Stimulated activated CD8-positive, alpha-beta memory T cell treated with anti-CD3 and anti-CD28 coated beads, Interleukin-7, amount 100 ng/mL, for 48 hours (primary cell): Measurements from ENCODE around the gene GAGE1.
A peak's percentile ranks its signal among the peaks of the same experiment; 100 is the strongest.
"Not testable (repeated sequence)": the region's sequence is repeated elsewhere in the genome, so short reads cannot be mapped to it uniquely, and the experiment has no call there.

Experiments used
- DNase-seq, 2 donors: peaks; one replicate each; pipeline ENCODE4 v3.0.0-alpha.2; 2020; ENCODE audit warnings: low read depth in 1 of 2; ENCODE audit errors: extremely low read depth in 1 of 2

The GAGE1 gene, protein sequence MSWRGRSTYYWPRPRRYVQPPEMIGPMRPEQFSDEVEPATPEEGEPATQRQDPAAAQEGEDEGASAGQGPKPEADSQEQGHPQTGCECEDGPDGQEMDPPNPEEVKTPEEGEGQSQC

DNA sequence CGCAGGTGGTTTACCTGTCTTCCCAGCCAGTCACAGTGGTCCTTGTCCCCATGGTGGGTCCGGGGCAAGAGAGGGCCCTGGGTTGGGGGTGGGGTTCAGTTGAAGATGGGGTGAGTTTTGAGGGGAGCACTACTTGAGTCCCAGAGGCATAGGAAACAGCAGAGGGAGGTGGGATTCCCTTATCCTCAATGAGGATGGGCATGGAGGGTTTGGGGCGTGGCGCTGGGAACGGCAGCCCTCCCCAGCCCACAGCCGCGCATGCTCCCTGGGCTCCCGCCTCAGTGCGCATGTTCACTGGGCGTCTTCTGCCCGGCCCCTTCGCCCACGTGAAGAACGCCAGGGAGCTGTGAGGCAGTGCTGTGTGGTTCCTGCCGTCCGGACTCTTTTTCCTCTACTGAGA is at the start of gene GAGE1:
TSS of gene GAGE1 (plus strand) at position 301 of the 400 bp plus-strand sequence. CDS start 1,155 bp downstream, outside the sequence.
- DNase-seq, result not testable (repeated sequence)

DNA sequence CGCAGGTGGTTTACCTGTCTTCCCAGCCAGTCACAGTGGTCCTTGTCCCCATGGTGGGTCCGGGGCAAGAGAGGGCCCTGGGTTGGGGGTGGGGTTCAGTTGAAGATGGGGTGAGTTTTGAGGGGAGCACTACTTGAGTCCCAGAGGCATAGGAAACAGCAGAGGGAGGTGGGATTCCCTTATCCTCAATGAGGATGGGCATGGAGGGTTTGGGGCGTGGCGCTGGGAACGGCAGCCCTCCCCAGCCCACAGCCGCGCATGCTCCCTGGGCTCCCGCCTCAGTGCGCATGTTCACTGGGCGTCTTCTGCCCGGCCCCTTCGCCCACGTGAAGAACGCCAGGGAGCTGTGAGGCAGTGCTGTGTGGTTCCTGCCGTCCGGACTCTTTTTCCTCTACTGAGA is 47.8 kb upstream of the GAGE1 start, which contains the start of gene GAGE12E:
TSS of gene GAGE12E (plus strand) at position 301 of the 400 bp plus-strand sequence. CDS start 1,155 bp downstream, outside the sequence.
- DNase-seq, result not testable (repeated sequence)

DNA sequence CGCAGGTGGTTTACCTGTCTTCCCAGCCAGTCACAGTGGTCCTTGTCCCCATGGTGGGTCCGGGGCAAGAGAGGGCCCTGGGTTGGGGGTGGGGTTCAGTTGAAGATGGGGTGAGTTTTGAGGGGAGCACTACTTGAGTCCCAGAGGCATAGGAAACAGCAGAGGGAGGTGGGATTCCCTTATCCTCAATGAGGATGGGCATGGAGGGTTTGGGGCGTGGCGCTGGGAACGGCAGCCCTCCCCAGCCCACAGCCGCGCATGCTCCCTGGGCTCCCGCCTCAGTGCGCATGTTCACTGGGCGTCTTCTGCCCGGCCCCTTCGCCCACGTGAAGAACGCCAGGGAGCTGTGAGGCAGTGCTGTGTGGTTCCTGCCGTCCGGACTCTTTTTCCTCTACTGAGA is 38.3 kb upstream of the GAGE1 start, which contains the start of gene GAGE12F:
TSS of gene GAGE12F (plus strand) at position 301 of the 400 bp plus-strand sequence. CDS start 1,155 bp downstream, outside the sequence.
- DNase-seq, result not testable (repeated sequence)

DNA sequence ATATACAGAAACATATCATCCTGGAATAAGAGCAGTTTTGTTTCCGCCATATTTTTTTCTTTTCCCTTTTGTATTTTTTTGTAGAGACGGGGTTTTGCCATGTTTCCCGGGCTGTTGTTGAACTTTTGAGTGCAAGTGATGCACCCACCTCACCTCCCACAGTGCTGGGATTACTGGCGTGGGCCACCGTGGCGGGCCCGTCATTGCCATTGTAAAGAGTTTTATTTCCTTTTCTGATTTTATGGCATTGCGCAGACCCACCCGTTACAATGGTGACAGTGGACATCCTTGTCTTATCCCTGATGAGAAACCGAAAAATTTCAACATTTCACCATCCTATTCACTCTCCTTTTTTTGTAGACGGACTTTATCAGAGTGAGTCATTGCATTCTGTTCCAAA is 30.1 kb upstream of the GAGE1 start:
- not testable (repeated sequence) for DNase-seq

DNA sequence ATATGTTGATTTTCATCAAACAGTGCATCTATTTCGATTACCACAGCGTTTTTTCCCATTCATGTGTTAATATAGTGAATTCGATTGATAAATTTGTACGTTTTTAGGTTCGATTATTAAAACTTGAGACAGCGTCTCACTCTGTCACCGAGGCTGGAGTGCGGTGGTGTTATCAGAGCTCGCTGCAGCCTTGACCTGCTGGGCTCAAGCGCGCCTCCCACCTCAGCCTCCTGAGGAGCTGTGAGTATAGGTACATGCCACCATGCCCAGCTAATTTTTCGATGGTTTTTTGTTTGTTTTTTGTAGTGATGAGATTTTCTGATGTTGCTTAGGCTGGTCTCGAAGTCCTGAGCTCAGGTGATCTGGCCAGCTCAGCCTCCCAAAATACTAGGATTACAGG is 29.7 kb upstream of the GAGE1 start:
- DNase-seq, result not testable (repeated sequence)

DNA sequence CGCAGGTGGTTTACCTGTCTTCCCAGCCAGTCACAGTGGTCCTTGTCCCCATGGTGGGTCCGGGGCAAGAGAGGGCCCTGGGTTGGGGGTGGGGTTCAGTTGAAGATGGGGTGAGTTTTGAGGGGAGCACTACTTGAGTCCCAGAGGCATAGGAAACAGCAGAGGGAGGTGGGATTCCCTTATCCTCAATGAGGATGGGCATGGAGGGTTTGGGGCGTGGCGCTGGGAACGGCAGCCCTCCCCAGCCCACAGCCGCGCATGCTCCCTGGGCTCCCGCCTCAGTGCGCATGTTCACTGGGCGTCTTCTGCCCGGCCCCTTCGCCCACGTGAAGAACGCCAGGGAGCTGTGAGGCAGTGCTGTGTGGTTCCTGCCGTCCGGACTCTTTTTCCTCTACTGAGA is 28.7 kb upstream of the GAGE1 start, which contains the start of gene GAGE12G:
TSS of gene GAGE12G (plus strand) at position 301 of the 400 bp plus-strand sequence. CDS start 1,155 bp downstream, outside the sequence.
- not testable (repeated sequence) for DNase-seq

DNA sequence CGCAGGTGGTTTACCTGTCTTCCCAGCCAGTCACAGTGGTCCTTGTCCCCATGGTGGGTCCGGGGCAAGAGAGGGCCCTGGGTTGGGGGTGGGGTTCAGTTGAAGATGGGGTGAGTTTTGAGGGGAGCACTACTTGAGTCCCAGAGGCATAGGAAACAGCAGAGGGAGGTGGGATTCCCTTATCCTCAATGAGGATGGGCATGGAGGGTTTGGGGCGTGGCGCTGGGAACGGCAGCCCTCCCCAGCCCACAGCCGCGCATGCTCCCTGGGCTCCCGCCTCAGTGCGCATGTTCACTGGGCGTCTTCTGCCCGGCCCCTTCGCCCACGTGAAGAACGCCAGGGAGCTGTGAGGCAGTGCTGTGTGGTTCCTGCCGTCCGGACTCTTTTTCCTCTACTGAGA is 19.2 kb upstream of the GAGE1 start, which contains the start of gene GAGE12H:
TSS of gene GAGE12H (plus strand) at position 301 of the 400 bp plus-strand sequence. CDS start 1,155 bp downstream, outside the sequence.
- DNase-seq, result not testable (repeated sequence)

DNA sequence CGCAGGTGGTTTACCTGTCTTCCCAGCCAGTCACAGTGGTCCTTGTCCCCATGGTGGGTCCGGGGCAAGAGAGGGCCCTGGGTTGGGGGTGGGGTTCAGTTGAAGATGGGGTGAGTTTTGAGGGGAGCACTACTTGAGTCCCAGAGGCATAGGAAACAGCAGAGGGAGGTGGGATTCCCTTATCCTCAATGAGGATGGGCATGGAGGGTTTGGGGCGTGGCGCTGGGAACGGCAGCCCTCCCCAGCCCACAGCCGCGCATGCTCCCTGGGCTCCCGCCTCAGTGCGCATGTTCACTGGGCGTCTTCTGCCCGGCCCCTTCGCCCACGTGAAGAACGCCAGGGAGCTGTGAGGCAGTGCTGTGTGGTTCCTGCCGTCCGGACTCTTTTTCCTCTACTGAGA is 9.6 kb upstream of the GAGE1 start, which contains the start of gene GAGE2A:
TSS of gene GAGE2A (plus strand) at position 301 of the 400 bp plus-strand sequence. CDS start 1,155 bp downstream, outside the sequence.
- not testable (repeated sequence) for DNase-seq

DNA sequence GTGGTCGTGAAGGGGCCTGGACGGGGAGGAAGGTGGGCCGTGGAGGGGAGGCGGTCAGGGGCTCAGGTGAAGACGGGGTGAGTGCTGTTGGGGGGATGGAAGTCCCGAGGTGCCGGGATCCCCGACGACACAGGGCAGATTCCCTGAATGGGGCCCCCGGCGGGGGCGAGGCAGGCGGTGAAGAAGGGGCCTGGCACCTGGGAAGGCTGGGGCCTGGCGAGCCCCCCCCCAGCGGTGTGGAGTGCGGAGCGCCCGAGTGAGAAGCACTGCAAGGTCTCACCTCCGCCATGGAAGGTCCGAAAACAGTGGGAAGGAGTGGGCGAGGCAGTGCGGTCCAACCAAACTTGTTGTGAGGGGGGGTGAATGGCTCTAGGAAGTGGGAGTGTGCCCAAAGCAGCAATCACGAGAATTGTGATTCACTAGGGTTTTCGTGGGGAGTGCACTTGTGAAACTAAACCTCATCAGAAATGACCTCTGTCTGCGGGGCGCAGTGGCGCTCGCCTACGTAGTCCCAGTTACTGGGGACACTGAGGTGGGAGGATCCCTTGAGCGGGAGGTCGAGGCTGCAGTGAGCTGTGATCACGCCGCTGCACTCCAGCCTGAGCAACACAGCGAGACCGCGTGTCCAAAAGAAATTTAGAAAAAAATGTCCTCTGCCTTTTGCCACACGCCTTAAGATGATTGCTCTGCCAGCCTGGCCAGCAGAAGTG is 8.9 kb upstream of the GAGE1 start:
- DNase-seq, result not testable (repeated sequence)

DNA sequence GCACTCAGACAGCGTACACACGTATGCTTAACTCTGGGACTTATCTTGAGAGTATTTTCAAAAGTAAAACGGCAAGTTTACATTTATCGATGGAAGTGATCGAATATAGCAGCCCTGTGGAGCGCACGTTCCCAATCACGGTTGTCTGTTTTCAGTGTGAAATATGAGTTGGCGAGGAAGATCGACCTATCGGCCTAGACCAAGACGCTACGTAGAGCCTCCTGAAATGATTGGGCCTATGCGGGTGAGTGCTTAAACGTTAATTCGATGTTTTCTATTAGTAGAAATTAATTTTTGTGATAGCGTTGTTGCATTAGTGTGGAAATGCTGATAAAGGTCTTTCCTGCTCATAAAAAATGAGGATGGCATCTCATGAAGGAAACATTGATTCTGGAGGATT is 8.3 kb upstream of the GAGE1 start:
- not testable (repeated sequence) for DNase-seq

DNA sequence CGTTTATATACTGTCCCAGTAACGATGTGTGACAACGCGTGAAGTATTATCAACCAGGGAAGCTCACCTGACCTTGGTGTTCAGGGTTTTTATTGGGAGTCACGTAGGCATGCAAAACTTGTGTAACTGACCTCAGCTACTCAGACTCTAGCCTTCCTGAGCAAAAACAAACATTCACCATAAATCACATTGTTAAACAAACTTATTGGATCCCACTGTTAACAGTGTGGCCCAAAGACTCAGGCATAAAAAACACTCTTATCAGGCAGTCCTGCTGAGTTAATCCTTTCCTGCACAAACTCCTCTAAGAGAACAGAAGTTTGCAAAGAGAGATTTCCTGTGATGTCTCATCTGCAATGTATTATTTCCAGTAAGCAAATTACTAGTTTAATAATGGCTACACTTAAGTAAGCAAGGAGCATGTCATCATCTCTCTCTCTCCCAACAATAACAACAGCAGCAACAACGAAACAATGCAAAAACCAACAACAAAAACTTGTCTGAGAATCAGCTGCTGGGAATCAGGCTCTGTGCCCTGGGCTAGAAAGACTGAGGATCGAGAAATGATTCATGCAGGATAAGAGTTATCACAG is 12.0 kb downstream of the GAGE1 start:
- DNase-seq, result no peak

DNA sequence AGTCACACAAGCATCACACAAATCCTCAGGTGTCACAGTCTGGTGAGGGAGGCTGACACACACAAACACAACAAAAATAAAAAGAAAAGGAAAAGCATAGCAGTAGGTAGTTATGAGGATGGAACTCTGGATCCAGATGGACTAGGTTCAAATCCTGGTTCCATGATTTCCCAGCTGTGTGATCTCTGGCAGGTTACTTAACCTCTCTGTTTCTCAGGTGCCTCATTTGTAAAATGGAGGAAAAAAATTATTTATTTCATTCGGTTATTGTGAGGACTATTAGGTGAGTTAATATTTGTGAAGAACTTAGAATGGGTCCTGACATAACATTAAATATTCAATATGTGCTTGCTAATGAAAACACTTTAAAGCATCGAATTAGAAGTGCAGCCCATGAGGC is 19.8 kb downstream of the GAGE1 start:
- DNase-seq, result no peak

DNA sequence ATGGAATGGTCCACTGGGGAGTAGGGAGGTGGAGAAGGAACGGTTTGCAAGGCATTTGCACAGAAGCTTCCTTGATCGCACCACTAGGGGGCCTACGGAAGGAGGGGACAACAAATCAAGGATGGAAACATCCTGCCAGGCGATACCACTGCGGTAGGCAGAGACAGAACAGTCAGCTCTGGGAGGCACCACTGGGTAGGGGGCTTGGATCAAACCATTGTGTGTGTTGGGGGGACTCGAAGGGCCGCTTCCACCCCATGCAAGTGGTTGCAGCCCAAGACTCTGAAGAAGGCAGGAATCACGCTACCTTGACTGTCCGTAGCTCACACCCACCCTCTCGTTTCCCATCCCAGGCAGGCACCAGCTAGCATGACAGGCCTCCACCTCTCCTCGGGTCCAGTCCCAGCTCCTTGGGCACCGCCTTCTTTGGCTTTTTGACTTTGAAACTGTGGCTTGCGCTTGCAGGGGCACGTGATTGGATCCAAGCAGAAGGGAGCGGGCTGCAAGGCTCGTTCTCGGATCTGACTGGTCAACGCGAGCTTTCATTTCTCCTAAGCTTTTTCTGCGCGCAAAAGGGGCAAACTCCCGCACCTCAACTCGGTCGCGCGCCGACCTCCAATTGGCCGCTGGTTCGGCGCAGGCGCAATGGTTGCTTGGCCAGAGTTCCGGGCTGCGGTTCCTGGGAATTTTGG is 28.4 kb downstream of the GAGE1 start:
- DNase-seq, result peak in 1 of 2 donors; percentile 6

DNA sequence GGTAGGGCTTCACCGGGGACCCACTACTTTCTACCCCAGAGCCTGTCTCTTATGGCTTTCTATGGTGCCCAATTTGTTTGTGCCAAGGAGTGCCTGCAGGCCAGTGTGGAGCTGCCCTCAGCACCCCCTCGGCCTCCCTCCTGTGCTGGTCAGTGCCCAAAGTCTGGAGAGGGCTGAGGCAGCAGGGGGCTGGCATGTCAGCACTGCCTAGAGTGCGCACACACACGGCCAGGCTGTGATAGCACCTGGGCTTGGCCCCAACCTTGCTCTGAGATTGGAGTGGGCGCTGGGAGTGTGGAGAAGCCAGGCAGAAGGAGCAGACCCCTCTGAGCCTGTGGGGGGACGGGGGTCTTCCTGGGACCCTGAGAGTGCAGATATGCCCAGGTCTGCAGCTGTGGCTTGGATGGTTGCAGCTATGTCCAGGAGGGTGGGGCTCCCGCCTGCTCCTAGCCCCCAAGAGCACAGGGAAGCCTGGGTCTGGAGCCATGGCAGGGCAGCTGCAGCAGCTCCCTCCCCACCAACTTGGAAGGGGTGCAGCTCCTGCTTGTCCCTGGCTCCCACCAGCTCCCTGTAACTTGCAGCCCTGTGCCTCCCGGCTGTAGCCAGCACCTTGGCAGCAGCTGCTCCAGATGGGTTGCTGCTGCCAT is 46.3 kb downstream of the GAGE1 start:
- no peak for DNase-seq

DNA sequence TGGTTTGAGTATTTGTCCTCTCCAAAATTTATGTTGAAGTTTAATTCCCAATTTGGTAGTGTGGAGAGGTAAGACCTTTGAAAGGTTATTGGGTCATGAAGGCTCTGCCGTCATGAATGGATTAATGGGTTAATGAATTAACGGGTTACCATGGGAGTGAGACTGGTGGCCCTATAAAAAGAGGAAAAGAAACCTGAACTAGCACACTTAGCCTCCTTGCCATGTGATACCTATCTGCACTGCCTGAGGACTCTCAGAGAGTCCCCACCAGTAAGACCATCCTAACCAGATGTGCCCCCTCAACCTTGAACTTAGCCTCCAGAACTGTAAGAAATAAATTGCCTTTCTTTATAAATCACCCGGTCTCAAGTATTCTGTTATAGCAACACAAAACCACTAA is 57.7 kb downstream of the GAGE1 start:
- no peak for DNase-seq
